ENCODE data around the gene TOMT.
"Not testable (repeated sequence)": the region's sequence is repeated elsewhere in the genome, so short reads cannot be mapped to it uniquely, and the experiment has no call there.

The TOMT gene

GRCh38 chr11:72127923-72128322, 22.2 kb downstream of the TOMT start:
- DNase-seq = no peak

- DNase-seq = no peak
These were observed 23.7 kb downstream of the TOMT start for GRCh38 chr11:72129381-72129780.

- DNase-seq = no peak
These were observed 26.9 kb downstream of the TOMT start for GRCh38 chr11:72132646-72133045.

DNA sequence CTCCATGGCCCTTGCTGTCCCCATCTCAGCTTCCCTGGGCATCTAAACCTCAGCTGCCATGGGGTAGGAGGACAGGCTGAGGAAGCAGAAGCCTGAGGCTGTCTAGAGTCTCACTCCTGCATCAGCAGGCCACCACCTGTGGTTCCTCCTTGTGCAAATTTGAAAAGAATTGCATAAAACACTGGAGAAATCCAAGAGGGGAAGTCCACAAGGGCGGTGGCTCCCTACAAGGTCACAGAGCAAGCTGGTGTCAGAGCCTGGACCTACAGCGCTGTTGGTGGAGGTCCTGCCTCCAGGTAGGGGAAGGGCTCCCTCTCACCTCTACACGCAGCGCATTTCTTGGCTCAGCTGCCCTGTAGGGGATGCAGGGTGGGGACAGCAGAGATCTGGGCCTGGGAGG, 29.7 kb downstream of the TOMT start, which contains the start of gene FOLR3:
FOLR3 (plus strand) TSS at position 253 of the 400 bp plus-strand sequence. CDS start 228 bp downstream, outside the sequence.
- not testable (repeated sequence) for DNase-seq

DNA sequence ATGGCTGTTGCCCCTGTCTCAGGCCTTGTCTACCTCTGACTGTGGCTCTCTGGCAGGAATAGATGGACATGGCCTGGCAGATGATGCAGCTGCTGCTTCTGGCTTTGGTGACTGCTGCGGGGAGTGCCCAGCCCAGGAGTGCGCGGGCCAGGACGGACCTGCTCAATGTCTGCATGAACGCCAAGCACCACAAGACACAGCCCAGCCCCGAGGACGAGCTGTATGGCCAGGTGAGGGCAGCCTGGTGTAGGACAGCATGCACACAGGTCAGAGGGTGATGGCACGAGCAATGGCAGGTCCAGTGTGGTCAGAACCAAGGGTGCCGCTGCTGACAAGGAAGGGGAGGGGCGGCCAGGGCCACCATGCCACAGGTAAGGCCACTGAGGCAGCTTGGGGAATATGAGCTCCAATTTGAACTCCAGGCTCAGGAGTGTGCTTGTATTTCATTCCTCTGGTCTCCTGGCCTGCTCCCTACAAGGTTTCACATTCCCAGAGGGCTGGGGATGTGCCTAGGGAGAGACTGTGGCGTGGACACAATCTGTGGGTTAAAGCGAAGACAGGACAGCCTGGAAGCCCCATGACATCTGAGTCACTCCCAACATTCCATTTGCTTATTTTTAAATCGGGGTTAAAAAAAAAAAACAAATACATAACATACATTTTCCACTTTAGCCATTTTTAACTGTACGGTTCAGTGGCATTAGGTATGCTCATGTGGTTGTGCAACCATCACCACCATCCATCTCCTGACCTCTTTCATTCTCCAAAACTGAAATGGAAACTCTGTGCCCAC, 30.4 kb downstream of the TOMT start:
- no peak for DNase-seq

DNA sequence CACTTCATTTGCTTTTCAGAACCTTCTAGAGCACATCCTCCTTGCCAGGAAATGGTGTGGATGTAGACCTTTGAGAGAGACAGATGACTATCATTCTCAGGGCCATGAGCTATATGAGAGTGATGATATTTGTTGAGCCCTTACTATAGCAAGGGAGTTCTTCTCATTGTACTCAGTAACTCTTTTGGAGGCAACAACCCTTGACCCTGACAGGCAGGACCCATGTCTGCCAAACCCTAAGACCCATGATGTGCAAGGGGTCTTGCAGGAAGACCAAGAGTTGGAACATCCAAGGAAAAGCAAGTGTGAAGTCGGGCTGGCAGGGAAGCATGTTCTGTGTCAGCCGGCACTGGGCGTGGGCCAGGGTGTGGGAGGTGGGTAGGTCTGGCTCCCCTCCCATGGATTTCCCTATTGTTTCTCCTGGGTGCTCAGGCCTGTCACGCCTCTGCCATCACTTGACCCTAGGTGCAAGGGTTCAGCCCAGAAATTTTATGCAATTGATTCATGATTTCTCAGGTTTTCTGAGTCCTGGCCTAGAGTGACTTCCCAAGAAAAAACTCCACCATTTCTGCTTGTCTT, 31.0 kb downstream of the TOMT start:
- no peak for DNase-seq

DNA sequence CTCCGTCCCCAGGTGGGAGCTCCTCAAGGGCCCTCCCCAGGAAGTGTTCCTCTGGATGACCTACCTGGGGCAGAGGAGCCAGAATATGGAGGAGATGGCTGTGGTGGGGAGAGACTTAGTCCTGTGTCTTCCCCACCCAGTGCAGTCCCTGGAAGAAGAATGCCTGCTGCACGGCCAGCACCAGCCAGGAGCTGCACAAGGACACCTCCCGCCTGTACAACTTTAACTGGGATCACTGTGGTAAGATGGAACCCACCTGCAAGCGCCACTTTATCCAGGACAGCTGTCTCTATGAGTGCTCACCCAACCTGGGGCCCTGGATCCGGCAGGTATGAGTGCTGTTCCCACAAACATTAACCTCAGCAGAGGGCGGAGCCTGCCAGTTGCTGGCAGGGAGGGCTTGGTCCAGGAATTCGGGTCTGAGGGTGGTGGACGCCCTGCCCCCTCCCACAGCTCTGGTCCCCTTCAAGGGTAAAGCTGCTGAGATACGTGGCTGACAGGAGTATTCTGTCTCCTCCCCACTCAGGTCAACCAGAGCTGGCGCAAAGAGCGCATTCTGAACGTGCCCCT, 33.2 kb downstream of the TOMT start:
- DNase-seq = no peak

DNA sequence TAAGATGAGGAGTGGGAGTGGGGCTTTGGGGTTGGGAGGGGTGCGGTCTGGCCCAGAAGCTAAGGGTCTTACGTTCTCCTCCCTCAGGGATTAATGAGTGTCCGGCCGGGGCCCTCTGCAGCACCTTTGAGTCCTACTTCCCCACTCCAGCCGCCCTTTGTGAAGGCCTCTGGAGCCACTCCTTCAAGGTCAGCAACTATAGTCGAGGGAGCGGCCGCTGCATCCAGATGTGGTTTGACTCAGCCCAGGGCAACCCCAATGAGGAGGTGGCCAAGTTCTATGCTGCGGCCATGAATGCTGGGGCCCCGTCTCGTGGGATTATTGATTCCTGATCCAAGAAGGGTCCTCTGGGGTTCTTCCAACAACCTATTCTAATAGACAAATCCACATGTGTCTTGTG, 33.8 kb downstream of the TOMT start:
- no peak for DNase-seq

DNA sequence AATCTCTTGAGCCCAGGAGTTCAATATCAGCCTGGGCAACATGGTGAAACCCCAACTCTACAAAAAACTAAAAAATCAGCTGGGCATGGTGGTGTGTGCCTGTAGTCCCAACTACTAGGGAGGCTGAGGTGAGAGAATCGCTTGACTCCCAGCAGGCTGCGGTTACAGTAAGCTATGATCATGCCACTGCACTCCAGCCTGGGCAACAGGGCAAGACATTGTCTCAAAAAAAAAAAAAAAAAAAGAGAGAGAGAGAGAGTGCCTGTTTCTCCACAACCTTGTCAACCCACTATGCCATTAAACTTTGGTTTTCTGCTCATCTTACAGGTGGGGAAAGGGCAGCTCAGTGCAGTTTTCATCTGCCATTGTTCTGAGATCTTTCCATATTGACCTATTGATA, 34.9 kb downstream of the TOMT start:
- DNase-seq = no peak

DNA sequence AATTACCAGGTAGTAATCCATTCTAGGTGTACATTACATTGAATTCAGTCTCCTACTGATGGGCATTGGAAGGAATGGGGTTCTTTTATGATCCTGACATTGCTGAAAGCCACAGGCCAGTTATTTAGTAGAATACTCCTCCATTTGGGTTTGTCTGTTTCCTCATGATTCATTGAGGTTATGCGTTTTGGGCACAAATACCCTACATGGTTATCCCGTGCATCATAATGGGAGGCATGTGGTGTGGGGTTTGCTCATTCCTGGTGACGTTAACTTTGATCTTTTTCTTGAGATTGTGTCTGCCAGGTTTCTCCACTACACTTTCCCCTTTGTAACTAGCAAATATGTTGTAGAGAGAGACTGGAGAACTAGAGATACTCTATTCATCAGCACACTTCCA, 35.3 kb downstream of the TOMT start:
- DNase-seq = no peak

DNA sequence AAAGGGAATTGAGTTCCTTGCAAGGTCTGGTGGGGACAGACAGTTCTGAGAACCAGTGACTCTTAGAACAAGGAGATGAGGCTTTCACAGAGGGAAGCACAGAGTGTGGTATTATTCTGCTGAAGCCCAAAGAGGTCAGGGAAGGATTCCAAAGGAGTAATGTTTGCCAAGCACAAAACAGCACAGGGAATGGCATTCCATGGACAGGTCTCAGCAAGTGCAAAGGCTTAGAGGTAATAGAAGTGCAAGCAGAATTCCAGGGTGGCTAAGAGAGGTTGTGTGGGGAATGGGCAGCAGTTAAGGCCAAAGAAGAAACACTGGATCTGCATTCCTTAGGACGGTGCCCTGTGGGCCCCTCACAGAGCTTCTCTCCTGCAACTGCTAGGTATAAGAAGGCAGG, 36.4 kb downstream of the TOMT start:
- not testable (repeated sequence) for DNase-seq

- DNase-seq = not testable (repeated sequence)
These were observed 36.8 kb downstream of the TOMT start for GRCh38 chr11:72142543-72142942.

DNA sequence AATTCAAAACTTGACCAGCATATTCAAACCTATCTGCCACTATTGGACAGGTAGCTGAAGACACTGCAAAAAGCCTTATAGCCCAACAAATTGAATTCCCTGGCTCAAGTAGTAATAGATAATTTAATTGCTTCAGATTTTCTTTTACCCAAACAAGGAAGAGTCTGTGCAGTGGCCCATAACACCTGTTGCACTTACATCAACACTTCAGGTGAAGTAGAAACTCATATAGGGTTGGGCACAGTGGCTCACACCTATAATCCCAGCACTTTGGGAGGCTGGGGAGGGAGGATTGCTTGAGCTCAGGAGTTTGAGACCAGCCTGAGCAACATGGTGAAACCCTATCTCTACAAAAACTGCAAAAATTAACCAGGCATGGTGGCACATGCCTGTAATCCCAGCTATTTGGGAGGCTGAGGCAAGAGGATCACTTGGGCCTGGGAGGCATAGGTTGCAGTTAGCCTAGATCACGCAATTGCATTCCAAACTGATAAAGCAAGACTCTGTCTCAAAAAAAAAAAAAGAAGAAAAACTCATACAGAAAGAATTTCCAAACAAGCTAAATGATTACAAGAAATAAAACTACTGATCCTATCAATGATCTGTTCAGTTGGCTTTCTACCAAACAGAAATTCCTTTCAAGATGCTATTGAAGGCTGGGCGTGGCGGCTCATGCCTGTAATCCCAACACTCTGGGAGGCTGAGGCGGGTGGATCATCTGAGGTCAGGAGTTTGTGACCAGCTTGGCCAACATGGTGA, 39.3 kb downstream of the TOMT start:
- no peak for DNase-seq

- no peak for DNase-seq
These were observed 40.9 kb downstream of the TOMT start for GRCh38 chr11:72146625-72147024.

DNA sequence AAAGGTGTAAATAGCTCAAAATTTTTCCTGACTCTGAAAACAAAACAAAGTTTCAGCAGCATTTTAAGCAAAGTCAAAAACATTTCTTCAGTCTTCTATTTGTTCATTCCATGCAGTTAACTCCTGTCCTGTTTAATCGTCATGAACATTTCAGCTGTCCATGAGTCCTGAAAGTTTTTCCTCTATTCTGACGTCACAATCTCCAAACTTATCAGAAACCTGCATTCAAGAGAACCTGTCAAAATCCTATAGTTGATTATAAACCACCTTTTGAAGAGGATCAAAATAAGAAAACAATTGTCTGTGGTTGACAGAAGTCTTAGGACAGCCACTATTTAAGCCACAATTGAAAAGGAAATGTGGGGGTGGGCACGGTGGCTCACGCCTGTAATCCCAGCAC, 45.2 kb downstream of the TOMT start:
- no peak for DNase-seq

DNA sequence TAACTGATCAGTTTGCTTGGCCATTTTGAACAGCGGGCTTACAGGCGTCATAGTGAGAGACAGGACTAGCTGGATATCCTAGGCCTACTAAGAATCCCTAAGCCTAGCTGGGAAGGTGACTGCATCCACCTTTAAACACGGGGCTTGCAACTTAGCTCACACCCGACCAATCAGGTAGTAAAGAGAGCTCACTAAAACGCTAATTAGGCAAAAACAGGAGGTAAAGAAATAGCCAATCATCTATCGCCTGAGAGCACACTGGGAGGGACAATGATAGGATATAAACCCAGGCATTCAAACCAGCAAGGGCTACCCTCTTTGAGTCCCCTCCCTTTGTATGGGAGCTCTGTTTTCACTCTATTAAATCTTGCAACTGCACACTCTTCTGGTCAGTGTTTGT, 48.1 kb downstream of the TOMT start:
- DNase-seq = not testable (repeated sequence)

GRCh38 chr11:72154816-72155215, 49.1 kb downstream of the TOMT start:
- DNase-seq = no peak

- no peak for DNase-seq
These were observed 50.0 kb downstream of the TOMT start for GRCh38 chr11:72155751-72156150.

GRCh38 chr11:72157131-72157530, 51.4 kb downstream of the TOMT start:
- DNase-seq = no peak
